GM18519 (cell line): Measurements from ENCODE around the gene SUSD3.

Experiments used
- ATAC-seq: cut with Tn5 transposase; IDR thresholded peaks from one replicate; pipeline ENCODE4 v1.9.1; 2021; ENCODE audit warnings: mild to moderate bottlenecking, moderate library complexity; ENCODE audit not compliant: unreplicated experiment, low FRiP score

SUSD3 gene

GRCh38 chr9:93071464-93071863, 13.0 kb downstream of the SUSD3 start:
- ATAC-seq, result no peak

- no peak for ATAC-seq
Observed at GRCh38 chr9:93072383-93072795, 13.9 kb downstream of the SUSD3 start.

- no peak for ATAC-seq
Observed at GRCh38 chr9:93076101-93076791, 17.7 kb downstream of the SUSD3 start.

GRCh38 chr9:93076792-93077128, 18.3 kb downstream of the SUSD3 start:
- ATAC-seq, result no peak

GRCh38 chr9:93077367-93077766, 18.9 kb downstream of the SUSD3 start:
- no peak for ATAC-seq

GRCh38 chr9:93077811-93078210, 19.3 kb downstream of the SUSD3 start:
- no peak for ATAC-seq

GRCh38 chr9:93079371-93079770, 20.9 kb downstream of the SUSD3 start:
- no peak for ATAC-seq

GRCh38 chr9:93080406-93080805, 21.9 kb downstream of the SUSD3 start:
- ATAC-seq, result no peak

GRCh38 chr9:93081081-93081529, 22.6 kb downstream of the SUSD3 start:
- ATAC-seq, result no peak

GRCh38 chr9:93081931-93082330, 23.4 kb downstream of the SUSD3 start:
- ATAC-seq, result no peak

- no peak for ATAC-seq
Observed at GRCh38 chr9:93082841-93083411, 24.4 kb downstream of the SUSD3 start.

- ATAC-seq, result no peak
Observed at GRCh38 chr9:93083592-93084470, 25.3 kb downstream of the SUSD3 start.

- ATAC-seq, result no peak
Observed at GRCh38 chr9:93084471-93084881, 26.0 kb downstream of the SUSD3 start.

GRCh38 chr9:93085676-93086075, 27.2 kb downstream of the SUSD3 start:
- no peak for ATAC-seq

- ATAC-seq, result no peak
Observed at GRCh38 chr9:93086447-93087224, 28.1 kb downstream of the SUSD3 start.

GRCh38 chr9:93087971-93088655, 29.6 kb downstream of the SUSD3 start:
- no peak for ATAC-seq

- no peak for ATAC-seq
Observed at GRCh38 chr9:93088656-93089015, 30.1 kb downstream of the SUSD3 start.

- no peak for ATAC-seq
Observed at GRCh38 chr9:93089024-93089423, 30.5 kb downstream of the SUSD3 start.

GRCh38 chr9:93089481-93089991, 31.0 kb downstream of the SUSD3 start:
- no peak for ATAC-seq

- ATAC-seq, result no peak
Observed at GRCh38 chr9:93090091-93090655, 31.7 kb downstream of the SUSD3 start.
